Activated effector memory CD4-positive, alpha-beta T cell treated with Interleukin-2 at 50 U/mL for 16 hours (primary cell): ENCODE data around the gene C19orf25.

ENCODE experiments used
- DNase-seq: peaks from one replicate; pipeline ENCODE4 v3.0.0-alpha.2; 2020

Gene C19orf25

GRCh38 chr19:1427221-1427920, 51.6 kb downstream of the C19orf25 start:
- DNase-seq = no peak

GRCh38 chr19:1426736-1427135, 52.3 kb downstream of the C19orf25 start:
- DNase-seq = no peak

- DNase-seq = no peak
Measured at GRCh38 chr19:1425902-1426301, 53.1 kb downstream of the C19orf25 start.

DNA sequence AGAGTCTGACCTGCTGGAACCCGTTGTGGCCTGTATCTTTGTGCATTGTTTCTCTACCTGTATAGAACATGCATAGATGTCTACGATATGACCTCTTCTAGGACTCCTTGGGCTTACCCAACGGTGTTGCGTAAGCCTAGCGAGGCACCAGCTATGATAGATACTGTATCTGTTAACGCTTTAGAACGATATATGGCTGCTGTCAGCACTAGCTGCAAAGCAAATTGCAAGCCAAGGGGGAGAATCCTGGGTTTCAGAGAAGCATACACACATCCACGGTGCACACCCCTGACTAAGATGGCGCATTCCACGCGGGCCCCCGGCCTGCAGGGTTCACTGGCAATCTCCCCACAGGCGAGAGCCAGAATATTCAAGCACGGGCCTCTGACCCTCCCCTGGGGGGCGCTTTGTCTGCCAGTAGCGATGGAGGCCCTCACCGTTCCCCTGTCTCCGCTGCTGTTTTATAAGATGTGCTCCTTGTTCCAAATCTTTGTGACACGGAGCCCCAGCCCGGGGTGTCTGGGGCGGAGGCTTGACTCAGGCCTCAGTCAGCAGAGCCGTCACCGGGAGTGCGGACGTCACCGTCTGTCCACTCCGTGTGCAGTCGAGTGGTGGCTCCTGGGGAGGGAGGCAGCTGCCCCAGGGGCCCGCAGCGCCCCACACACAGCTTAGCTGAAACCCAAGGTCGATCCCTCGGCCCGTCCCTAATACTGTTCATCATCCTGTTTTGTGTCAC, 53.7 kb downstream of the C19orf25 start:
- no peak for DNase-seq

DNA sequence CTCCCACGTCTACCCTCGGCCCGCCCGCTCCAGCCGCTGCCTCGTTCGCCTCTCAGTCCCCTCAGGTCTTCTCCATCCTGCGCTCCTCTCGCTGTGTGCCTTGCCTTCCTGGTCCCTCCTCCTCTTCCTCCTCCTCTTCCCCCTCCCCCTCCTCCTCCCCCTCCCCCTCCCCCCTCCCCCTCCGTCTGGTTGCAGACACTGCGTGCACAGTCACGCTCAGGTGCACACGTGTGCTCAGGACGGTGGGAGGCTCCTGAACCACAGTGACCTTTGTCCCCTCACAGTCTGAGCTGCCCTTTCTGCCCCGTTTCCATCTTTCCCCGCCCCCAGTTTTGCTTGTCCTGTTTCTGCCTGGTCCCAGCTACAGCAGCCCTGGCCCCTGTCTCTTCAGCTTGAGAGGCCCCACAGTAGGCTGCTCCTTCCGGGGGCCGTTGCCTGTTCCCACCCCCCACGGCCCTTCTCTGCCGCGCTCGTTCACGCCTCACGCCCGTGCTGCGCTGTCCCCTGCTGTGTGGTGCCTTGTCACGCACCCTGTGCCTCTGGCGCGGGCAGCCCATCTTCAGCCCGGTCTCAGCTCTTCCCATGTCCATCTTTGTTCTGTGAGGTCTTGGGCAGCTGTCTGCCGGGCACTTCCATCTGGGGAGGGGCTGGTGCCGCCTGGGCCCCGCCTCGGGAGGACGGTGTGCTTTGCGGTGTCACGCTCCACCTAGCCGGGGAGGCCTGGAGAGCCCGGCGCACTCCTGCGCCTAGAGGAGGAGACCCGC, 54.6 kb downstream of the C19orf25 start:
- DNase-seq = no peak

DNA sequence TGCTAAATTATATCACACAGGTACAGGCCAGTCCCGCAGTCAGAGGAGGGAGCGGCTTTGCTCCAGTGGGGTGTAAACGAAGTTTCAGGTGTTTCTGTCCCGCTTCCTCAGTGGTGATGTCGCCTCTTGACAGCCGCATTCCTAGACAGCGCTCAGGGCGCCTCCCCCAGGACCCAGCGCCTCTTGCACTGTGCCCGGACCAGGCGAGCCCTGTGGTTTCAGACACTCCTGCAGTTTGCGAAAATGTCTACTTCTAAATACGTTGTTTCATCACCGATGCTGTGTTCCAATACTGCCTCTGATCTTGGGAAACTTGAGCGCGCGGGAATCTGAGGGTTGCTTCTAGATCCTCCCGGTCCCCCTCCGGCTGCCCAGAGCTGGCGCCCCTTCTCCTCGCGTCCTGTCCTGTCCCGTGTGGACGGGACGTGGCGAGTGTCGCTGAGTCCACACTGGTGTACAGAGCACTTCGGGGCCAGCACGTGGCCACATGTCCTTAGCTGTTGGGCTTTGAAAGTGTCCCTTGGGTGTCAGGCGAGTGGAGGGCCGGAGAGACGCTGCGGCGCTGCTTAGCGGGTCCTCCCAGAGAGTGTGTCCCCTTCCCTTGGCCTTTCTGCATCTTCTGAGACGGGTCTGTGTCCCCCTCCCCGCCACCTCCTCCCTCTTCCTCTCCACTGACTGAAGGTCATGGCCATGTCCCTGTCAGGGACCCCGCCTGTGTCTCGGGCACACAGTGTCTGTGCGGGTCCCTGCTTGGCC, 55.4 kb downstream of the C19orf25 start:
- no peak for DNase-seq
